VCaP (cell line): Measurements from ENCODE around the gene AHR.

Source experiments
- H3K27ac ChIP-seq: fragments of 450-650 bp; 2 replicates; pipeline ENCODE4 v1.5.1; 2017
- TF ChIP-seq, protein P1 (sequence below): fragments of 450-650 bp; conservative IDR thresholded peaks from 2 replicates; pipeline ENCODE4 v1.5.1; 2017; ENCODE audit warnings: mild to moderate bottlenecking, moderate library complexity

Gene AHR

DNA sequence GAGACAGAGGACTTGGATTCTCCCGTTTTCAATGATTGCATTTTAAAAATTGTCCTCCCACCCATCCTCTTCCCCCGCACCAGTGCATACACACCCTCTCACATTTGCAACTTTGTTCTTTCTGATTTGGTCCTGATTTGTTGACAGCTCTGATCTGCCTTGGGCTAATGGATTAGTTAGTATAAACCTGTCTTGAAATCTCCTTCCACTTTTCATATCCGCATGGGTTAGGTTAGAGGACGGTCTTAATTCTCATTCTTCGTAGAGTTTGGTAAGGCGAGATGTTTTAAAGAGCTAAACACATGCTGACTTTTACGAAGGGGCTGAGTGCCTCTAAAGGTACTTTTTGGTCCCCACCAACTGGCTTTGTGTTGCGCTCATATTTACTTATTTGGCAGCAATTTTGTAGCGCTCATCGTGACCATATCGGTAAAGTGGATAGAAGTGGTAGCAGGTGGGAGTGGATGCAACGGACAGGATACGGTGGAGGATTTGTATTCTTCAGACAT is 1.1 kb downstream of the AHR start:
- peak overlapping the region; percentile 55; the same call in 1 of the 2 replicates for H3K27ac ChIP-seq
- TF ChIP-seq, protein P1, sequence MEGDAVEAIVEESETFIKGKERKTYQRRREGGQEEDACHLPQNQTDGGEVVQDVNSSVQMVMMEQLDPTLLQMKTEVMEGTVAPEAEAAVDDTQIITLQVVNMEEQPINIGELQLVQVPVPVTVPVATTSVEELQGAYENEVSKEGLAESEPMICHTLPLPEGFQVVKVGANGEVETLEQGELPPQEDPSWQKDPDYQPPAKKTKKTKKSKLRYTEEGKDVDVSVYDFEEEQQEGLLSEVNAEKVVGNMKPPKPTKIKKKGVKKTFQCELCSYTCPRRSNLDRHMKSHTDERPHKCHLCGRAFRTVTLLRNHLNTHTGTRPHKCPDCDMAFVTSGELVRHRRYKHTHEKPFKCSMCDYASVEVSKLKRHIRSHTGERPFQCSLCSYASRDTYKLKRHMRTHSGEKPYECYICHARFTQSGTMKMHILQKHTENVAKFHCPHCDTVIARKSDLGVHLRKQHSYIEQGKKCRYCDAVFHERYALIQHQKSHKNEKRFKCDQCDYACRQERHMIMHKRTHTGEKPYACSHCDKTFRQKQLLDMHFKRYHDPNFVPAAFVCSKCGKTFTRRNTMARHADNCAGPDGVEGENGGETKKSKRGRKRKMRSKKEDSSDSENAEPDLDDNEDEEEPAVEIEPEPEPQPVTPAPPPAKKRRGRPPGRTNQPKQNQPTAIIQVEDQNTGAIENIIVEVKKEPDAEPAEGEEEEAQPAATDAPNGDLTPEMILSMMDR, result no peak

DNA sequence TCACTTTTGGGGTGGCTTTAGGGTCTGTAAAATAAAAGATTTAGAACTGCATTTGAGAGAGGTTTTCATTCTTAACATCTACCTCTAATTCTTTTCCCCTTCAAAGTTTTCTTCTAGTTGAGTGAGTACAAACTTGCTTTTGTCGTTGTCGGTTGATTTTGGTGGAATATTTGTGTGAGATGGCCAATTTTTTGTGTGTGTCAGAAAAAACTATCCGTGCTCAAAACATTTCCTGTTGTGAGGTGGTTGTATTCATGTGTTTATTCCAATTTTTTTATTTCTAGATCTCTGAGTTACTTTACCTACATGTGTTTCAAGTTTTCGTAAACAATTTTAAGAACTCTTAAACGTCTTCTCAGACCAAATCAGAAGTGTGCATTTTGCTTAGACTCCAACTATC is 1.6 kb downstream of the AHR start:
- no peak overlapping the region for H3K27ac ChIP-seq
- TF ChIP-seq, protein P1, result no peak

DNA sequence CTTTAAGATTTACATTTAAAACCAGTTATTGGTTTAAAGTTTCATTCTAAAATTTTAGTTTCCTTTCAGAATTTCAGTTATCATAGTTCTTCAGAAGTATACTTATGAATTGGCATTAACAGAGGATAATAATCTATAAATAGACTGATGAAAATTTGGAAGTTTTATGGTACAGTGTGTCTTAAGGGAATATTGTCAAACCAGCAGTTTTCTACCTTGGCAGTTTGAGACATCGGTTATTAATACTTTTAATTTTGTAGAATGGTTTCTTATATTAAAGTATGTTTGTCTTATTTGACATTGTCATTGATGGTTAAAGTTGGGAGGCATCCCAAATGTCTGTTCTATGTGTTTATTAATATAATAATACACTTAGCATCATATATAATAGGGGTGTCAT is 2.0 kb downstream of the AHR start:
- TF ChIP-seq, protein P1, result no peak

DNA sequence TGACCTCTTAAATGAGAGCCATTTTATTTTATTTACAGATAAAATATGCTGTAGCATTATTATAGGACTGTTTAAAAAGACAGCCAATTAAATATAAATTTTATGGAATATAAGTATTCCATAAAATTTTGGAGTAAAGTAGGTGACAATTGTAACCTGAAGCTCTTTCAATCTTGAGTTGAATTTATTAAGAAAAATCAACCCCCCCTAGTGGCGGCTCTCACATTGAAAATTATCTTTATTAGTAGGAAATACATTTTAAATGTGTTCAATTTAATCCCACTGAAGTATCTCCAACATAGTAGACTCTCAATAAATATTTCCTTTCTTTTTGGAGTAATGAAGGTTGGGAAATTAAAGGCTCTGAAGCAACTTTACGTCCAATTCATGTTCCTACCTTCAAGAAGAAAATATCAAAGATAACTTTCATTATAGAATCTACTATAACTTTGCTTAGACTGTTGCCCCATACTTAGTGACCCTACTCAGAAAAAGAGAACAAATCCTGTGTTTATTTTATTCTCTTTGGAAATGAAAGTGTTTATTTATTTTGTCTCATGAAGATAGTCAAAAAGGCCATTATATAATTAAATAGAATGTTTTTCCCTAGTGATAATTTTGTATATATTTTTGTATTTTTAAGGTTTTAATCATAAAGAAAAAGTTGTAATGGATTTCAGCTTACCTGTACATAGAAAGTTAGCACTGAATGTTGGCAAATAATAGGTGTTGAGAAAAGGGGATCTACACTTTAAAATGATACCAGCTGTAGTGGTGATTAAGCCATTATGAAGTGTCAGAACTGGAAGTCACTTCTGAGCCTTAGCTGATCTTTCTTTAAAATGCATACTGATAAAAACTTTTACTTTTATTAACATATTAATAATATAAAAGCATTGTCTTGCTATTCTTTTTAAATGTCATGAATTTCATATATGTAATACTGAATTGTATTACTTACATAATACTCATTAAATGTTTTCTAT is 3.3 kb downstream of the AHR start:
- no peak overlapping the region for H3K27ac ChIP-seq
- TF ChIP-seq, protein P1, result peak; percentile 75

More for the DNA sequence above, 2.0 kb downstream of the AHR start:
- no peak overlapping the region for H3K27ac ChIP-seq

DNA sequence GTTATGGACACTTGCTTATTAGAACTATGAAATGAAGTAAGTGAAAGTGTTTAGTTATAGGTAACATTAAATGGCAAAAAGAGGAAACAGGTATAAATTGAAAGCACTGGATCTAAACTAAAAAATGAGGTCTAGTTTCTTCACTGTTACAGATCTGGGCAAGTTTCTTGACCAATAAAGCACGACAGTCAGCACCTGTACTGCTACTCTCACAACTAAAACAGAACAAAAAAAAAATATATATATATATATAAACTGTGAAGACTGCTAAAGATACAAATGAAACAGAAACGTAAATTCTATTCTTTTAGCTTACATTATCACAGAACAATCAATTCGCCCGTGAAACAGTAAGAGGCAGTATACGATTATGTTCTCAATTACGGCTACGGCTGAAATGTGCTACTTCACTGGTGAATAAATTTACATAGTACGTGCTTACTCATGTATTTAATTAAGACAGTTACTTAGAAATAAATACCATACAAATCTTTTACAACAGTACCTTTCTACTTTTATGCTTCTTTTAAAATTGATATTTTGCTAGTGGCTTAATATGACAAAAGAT is 4.2 kb downstream of the AHR start:
- TF ChIP-seq, protein P1, result peak; percentile 56
- no peak overlapping the region for H3K27ac ChIP-seq

DNA sequence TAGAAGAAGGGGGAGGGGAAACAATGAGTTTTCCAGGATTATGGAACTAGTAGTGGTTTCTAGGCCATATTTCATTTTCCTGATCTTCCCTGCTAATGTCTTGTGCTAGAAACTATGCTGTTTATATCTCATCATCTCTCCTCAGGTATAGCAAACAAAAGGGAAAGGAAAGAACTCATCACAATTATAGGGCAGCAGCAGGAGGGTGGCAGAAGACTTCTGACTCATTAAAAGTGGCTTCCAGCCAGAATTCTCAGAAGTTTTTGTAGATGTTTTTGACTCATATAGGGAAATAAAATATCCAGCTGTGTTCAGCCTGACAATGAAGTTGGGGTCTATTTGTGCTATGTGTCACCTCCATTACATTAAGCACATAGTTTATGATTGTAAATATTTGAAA is 6.5 kb downstream of the AHR start:
- TF ChIP-seq, protein P1, result no peak
- H3K27ac ChIP-seq, result no peak overlapping the region
